ENCODE results near the gene CST4. TPM values are rescaled to one million over a fixed set of nuclear protein-coding genes. Genes with fewer than 3 reads are reported as not detected.
"Not testable (repeated sequence)": the region's sequence is repeated elsewhere in the genome, so short reads cannot be mapped to it uniquely, and the experiment has no call there.

Gene CST4, protein sequence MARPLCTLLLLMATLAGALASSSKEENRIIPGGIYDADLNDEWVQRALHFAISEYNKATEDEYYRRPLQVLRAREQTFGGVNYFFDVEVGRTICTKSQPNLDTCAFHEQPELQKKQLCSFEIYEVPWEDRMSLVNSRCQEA
- not detected in 2 replicates for total RNA-seq (2014; rRNA removed; shearing (Covaris generic))

DNA sequence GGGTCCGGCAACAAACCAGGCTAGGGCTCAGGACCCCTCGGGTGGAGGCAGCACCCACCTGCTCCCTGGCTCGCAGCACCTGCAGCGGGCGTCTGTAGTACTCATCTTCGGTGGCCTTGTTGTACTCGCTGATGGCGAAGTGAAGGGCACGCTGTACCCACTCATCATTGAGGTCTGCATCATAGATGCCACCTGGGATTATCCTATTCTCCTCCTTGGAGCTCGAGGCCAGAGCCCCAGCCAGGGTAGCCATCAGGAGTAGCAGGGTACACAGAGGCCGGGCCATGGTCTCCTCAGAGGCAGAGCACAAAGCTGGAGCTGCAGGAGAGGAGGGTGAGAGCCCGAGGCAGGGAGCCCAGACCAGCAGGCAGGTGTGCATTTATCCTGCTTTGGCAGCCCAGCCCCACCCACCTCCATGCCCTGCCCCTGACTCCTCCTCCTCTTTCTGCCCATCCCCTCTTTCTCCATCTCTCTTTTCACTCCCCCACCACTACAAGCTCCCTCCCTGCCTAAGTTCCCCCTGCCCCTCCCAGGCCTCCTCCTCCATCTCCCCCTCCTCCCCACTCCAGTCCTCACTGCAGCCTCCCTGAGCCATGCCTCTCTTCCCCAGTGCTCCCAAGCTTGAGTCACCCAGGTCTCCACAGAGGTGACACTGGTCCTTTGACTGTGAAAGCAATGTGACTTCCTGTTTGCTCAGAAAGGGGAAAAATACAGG lies at the start of gene CST4:
Gene CST4, minus strand, starts transcription at position 355 of the 715 bp plus-strand sequence. Its CDS starts 69 bp downstream, at position 286.
- not testable (repeated sequence) for DNase-seq (ENCODE audit: low read depth in 1 of 2, low spot score in 2 of 2); H3K4me3 ChIP-seq; H3K27ac ChIP-seq; H3K36me3 ChIP-seq; H3K9me3 ChIP-seq (replicated peaks); H3K27me3 ChIP-seq (replicated peaks)
- H3K4me1 ChIP-seq (replicated peaks) = peaks cover 12% of the 10 kb centered on the region

DNA sequence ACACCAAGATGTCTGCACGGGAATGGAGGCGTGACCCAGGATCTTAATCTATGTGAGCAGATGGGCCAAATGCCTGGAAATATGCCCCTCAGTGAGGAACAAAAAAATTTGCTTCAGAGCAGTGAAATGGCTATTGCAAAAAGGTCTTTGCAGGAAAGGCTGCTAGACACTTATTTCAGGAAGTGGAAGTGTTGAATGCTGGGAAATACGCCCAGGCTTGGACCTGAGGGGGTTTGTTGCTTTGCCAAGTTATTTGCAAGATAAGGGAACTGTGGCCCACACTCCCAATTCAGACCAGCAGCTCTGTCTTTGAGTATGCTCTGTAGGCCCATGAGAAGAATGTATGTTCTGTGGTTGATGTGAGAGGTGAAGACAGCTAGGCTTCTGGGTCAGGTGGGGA lies 46.6 kb upstream of the CST4 start:
- not testable (repeated sequence) for H3K4me1 ChIP-seq (replicated peaks); H3K27ac ChIP-seq; H3K27me3 ChIP-seq (replicated peaks); DNase-seq (ENCODE audit: low read depth in 1 of 2, low spot score in 2 of 2); H3K36me3 ChIP-seq; H3K4me3 ChIP-seq; H3K9me3 ChIP-seq (replicated peaks)

DNA sequence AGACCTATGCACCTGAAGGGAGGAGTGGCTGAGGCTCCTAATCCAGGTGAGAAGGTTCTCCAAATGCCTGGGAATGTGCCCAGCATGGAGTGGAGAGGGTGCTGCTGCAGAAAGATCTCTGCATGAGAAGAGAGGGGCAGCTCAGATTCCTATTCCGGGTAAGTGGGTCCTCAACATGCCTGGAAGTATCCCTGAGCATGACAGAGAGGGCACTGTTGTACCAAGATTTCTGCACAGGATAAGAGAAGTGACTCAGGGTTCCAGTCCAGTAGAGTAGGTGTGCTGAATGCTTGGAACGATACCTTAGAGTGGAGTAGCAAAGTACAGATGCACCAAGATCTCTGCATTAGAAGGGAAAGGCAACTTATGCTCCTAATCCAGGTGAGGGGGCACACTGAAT lies 46.1 kb upstream of the CST4 start:
- not testable (repeated sequence) for H3K4me1 ChIP-seq (replicated peaks); H3K27me3 ChIP-seq (replicated peaks); H3K36me3 ChIP-seq; DNase-seq (ENCODE audit: low read depth in 1 of 2, low spot score in 2 of 2); H3K9me3 ChIP-seq (replicated peaks); H3K27ac ChIP-seq; H3K4me3 ChIP-seq

DNA sequence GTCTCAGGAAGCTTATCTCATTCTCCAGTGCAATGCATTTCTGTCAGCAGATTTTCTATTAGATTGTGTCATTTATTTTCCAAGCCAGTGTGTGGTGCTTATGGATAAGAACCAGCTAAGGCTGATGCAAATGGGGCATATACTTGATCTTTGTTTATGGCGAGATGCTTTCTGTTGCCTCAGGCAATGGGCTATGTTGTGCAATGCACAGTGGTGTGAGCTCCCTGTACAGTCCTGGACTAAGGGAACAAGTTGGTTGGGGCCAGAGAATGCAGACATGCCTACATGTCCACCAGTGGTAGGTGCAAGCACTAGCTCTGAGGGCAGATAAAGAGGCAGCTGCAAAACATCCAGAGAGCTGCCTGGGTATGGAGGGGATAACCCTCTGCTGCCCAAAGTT lies 45.6 kb upstream of the CST4 start:
- H3K4me3 ChIP-seq = not testable (repeated sequence)

DNA sequence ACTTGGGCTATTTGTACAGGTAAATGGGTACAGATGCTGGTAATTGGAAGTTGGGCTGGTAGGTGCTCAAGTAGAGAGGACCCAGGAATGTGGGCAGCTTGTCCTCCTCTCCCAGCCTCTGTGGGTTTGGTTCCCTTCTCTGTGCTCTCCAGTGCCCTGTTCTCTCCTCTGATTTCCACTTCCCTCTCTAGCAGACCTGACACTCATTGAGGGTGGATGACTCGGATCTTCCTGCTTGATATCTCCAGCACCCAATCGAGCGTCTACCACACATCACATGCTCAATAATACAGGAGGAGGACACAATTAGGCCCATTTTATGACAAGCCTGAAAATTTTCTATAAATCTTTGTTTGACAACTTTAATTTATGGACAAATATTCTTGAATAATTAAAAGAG lies 38.2 kb upstream of the CST4 start:
- Histone ChIP-seq H3K9me3 (replicated peaks) (no peaks in the 10 kb centered on the region), H3K27me3 (replicated peaks) (0 out of 2 replicates have a peak, but pooled peaks cover 2% of the 10 kb centered on the region), H3K4me1 (replicated peaks) (no peaks in the 10 kb centered on the region), H3K27ac (no peak overlapping the region), H3K4me3 (no peak overlapping the region), H3K36me3 (no peaks in the 10 kb centered on the region)
- DNase-seq (ENCODE audit: low read depth in 1 of 2, low spot score in 2 of 2) = no peak

More for the DNA sequence above, 45.6 kb upstream of the CST4 start:
- not testable (repeated sequence) for H3K36me3 ChIP-seq; H3K4me1 ChIP-seq (replicated peaks); H3K27ac ChIP-seq; H3K27me3 ChIP-seq (replicated peaks); DNase-seq (ENCODE audit: low read depth in 1 of 2, low spot score in 2 of 2); H3K9me3 ChIP-seq (replicated peaks)

DNA sequence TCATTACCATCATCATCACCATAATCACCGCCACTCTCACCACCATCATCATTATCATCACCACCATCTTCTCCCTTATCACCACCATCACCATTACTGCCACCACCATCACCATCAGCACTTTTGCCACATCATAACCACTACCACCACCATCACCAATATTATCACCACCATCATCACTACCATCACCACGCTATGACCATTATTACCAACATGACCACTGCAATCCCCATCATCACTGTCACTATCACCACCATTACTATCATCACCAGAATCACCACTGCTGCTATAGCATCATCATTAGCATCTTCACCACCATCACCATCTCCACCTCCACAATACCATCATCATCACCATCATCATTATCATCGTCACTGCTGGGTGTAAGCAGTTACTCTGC lies 36.3 kb upstream of the CST4 start:
- no peaks in the 10 kb centered on the region for H3K9me3 ChIP-seq (replicated peaks)

DNA sequence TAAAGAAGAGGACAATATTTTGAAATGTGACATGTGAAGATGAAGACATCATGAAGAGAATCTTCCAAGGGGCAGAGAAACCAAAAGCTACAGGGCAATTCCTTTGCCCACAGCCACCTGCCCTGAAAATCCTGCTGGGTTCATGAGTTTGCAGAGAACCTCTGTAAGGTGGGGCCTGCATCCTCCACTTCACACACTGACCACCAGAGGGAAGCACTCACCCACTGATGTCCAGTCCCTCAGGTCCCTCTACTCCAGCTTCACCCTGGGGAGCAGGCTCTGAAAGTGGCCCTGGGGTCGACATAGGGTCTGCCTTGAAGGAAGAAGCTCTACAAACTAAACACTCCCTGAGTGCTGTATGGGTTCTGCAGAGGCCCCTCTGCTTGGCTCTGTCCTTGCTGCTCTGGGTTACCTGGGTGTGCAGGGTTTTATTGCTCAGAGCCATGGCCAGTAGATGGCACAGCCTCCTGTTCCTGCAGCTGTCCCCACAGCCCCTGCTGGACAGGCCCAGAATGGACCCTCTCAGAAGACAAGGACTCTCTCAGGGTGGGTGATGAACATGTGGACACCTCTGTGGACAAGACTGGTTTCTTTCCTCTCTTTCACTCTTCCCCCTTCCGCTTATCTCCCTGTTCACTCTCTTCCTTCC lies 34.9 kb upstream of the CST4 start:
- H3K36me3 ChIP-seq; H3K27me3 ChIP-seq (replicated peaks); H3K9me3 ChIP-seq (replicated peaks); H3K4me3 ChIP-seq; H3K27ac ChIP-seq; H3K4me1 ChIP-seq (replicated peaks): not testable (repeated sequence)
- DNase-seq (ENCODE audit: low read depth in 1 of 2, low spot score in 2 of 2) = peak; percentile 39 to 61

More for the DNA sequence above, 36.3 kb upstream of the CST4 start:
- no peak overlapping the region for H3K27ac ChIP-seq
- H3K4me3 ChIP-seq = no peak overlapping the region
- H3K36me3 ChIP-seq = no peaks in the 10 kb centered on the region
- no peak for DNase-seq (ENCODE audit: low read depth in 1 of 2, low spot score in 2 of 2)
- no peaks in the 10 kb centered on the region for H3K4me1 ChIP-seq (replicated peaks)
- H3K27me3 ChIP-seq (replicated peaks) = 0 out of 2 replicates have a peak, but pooled peaks cover under 1% of the 10 kb centered on the region

DNA sequence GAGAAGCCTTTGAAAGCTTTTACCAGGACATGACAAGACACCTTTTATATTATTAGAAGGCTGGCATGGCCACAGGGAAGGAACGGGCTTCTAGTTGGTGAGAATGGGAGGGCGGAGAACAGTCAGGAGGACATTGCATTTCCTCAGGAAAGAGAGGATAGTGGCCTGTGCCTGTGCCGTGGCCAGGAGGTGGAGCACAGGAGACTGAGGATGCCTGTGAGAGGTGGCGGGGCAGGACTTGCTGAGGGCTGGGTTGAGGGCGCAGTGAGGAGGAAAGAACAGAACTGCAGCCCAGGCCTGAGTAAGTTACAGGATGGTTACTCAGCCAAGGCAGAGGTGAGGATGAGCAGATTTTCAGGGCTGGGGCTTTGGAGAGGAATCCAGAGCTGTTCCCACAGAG lies 34.0 kb upstream of the CST4 start:
- not testable (repeated sequence) for H3K9me3 ChIP-seq (replicated peaks); DNase-seq (ENCODE audit: low read depth in 1 of 2, low spot score in 2 of 2); H3K4me1 ChIP-seq (replicated peaks); H3K4me3 ChIP-seq; H3K27me3 ChIP-seq (replicated peaks); H3K27ac ChIP-seq; H3K36me3 ChIP-seq

DNA sequence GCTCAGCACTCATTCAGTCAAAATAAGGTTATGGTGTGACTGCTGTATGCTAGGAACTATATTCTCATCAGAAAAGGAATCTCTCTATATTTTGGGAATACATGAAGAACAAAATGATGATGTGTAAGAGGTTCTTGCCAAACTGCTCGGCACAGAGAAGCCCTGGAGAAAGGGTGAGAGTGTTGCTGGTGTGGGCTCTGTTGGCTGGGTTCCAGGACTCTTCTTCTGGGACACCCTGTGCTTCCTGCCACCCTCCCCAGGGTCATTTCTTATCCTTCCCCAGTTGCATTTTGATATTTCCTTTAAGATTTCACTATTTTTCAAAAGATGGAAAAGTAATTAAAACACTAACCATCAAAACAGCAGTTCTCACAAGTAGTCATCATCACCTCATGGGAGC lies 33.1 kb upstream of the CST4 start:
- Histone ChIP-seq H3K27me3 (replicated peaks) (no peaks in the 10 kb centered on the region), H3K36me3 (no peaks in the 10 kb centered on the region), H3K9me3 (replicated peaks) (no peaks in the 10 kb centered on the region), H3K27ac (no peak overlapping the region), H3K4me1 (replicated peaks) (no peaks in the 10 kb centered on the region), H3K4me3 (no peak overlapping the region)
- DNase-seq (ENCODE audit: low read depth in 1 of 2, low spot score in 2 of 2) = no peak

DNA sequence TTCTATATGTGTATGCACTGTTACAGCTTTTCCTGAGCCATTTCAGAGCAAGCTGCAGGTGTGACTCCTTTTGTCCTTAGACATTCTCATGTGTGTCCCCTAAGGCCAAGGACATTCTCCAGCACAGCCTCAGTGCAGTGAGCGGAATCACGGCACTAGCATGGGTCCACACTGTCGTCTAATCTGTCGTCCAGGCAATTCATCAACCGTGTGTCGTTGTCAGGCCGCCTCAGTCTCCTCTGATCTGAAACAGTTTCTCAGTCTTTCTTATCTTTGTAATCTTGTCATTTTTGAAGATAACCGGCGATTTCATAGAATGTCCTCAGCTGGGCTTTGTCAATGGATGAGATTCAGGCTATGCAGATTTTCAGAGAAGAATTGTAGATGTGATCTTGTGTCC lies 30.5 kb upstream of the CST4 start:
- not testable (repeated sequence) for H3K4me3 ChIP-seq

DNA sequence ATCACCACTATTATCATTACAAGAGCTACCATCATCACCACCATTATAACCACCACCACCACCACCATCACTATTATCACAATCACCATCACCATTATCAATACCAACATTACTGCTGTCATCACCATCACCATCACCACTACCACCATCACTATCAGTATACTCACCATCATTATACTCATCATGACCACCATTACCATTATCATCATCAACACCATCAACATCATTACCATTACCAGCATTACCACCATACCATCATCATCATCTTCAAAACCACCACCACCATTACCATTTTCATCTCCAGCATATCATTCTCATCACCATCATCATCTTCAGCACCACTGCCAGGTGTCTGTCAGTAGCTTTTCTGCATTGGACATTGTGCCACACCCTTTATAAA lies 22.9 kb upstream of the CST4 start:
- H3K4me3 ChIP-seq; H3K9me3 ChIP-seq (replicated peaks); H3K36me3 ChIP-seq; DNase-seq (ENCODE audit: low read depth in 1 of 2, low spot score in 2 of 2); H3K27ac ChIP-seq; H3K27me3 ChIP-seq (replicated peaks); H3K4me1 ChIP-seq (replicated peaks): not testable (repeated sequence)

More for the DNA sequence above, 30.5 kb upstream of the CST4 start:
- not testable (repeated sequence) for DNase-seq (ENCODE audit: low read depth in 1 of 2, low spot score in 2 of 2); H3K27me3 ChIP-seq (replicated peaks); H3K36me3 ChIP-seq; H3K9me3 ChIP-seq (replicated peaks); H3K27ac ChIP-seq; H3K4me1 ChIP-seq (replicated peaks)

DNA sequence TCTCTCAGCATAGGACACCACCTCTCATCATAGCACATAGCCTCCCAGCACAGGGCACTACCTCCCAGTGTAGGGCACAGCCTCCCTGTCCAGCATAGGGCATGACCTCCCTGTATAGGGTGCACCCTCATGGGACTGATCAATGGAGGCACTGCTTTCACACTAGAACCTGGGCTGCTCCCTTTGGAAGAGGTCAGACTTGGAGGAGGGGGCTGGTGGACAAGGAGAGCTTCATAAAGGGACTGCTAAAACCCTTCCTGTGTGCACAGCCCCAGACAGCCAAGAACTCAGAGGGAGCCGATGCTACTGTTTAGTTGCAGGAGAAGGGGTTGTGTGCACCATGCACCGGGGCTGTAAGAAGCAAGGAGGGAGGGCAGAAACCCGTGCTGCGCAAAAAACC lies 21.9 kb upstream of the CST4 start:
- Histone ChIP-seq H3K4me1 (replicated peaks) (no peaks in the 10 kb centered on the region), H3K27me3 (replicated peaks) (no peaks in the 10 kb centered on the region), H3K9me3 (replicated peaks) (no peaks in the 10 kb centered on the region), H3K27ac (no peak overlapping the region), H3K4me3 (no peak overlapping the region), H3K36me3 (no peaks in the 10 kb centered on the region)
- no peak for DNase-seq (ENCODE audit: low read depth in 1 of 2, low spot score in 2 of 2)

DNA sequence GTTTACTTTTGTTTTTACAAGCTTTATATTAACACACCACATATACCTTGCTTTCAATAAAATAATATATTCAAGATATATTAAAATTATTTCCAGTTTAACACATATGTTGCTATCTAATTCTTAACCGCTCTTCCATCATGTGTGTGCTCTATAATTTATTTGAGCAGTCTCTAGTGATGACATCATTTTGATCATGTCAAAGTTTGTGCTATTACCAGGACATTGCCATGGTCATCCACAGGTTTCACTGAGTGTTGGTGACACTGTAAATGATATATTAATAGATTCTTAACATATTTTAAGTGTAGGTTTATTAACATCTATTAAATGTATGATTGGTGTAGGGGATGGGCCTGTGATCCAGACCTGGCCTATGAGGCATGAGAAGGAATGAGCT lies 17.1 kb upstream of the CST4 start:
- Histone ChIP-seq H3K36me3 (no peaks in the 10 kb centered on the region), H3K27me3 (replicated peaks) (no peaks in the 10 kb centered on the region), H3K4me3 (no peak overlapping the region), H3K4me1 (replicated peaks) (no peaks in the 10 kb centered on the region; the same call in 1 of the 2 replicates), H3K27ac (no peak overlapping the region), H3K9me3 (replicated peaks) (no peaks in the 10 kb centered on the region)
- DNase-seq (ENCODE audit: low read depth in 1 of 2, low spot score in 2 of 2) = no peak

DNA sequence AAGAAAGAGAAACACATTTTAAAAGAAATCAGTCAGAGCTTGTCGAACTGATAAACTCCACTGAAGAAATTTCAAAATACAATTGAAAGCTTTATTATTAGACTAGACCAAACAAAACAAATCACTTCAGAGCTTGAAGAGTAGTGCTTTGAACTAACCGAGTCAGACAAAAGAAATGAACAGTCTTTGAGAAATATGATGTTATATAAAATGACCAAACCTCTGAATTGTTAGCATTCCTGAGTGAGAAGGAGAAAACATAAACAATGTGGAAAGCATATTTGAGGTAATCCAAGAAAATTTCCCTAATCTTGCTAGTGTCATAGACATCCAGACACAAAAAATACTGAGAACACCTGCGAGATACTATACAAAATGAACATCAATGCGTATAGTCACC lies 13.2 kb upstream of the CST4 start:
- Histone ChIP-seq H3K9me3 (replicated peaks) (no peaks in the 10 kb centered on the region), H3K4me3 (no peak overlapping the region), H3K27ac (no peak overlapping the region), H3K4me1 (replicated peaks) (no peaks in the 10 kb centered on the region; the same call in 1 of the 2 replicates), H3K36me3 (no peaks in the 10 kb centered on the region), H3K27me3 (replicated peaks) (no peaks in the 10 kb centered on the region)
- DNase-seq (ENCODE audit: low read depth in 1 of 2, low spot score in 2 of 2) = peak in 1 of 2 experiments; percentile 15

Measured in SJSA1 (cell line).